Measurements from ENCODE around the gene MTMR3.

- no peak for TF ChIP-seq CTCF (IDR thresholded peaks at IDR 0.05)
- TF ChIP-seq POLR2AphosphoS5 (IDR thresholded peaks at IDR 0.05), result peak; percentile 12
- no peak for TF ChIP-seq POLR2A (IDR thresholded peaks at IDR 0.05)
- no peak for TF ChIP-seq EP300 (IDR thresholded peaks at IDR 0.05)
Measured at GRCh38 chr22:29979777-29980321, 96.9 kb downstream of the MTMR3 start.

Measured in gastroesophageal sphincter (tissue), 3 donors.